HepG2 (cell line): Measurements from ENCODE around the gene ABCB10. TPM values are rescaled to one million over a fixed set of nuclear protein-coding genes. Genes with fewer than 3 reads are reported as not detected.

Experiments
- ATAC-seq: fragments of 200-7000 bp; cut with Tn5 transposase; 3 replicates; pipeline ENCODE4 v1.9.1; 2020; ENCODE audit warnings: mild to moderate bottlenecking, moderate library complexity
- BruUV-seq: library from RNA; stranded (reverse); fragments of 400-500 nt; replicated peaks from 2 replicates; lab custom pipeline; 2021; lab: Mats Ljungman, UMichigan
- CTCF ChIA-PET: fragments of 300-600 bp; formaldehyde crosslinking; extraction: SDS; loops from one replicate; lab custom pipeline; 2021; ENCODE audit warnings: low total read pairs, inconsistent platforms, low intra/inter-chr PET ratio; lab: Yijun Ruan, JAX
- POLR2A ChIA-PET: fragments of 350-600 bp; sonication (Branson Sonifier 250); formaldehyde crosslinking; loops from one replicate; lab custom pipeline; 2020; ENCODE audit warnings: antibody characterized with exemption, inconsistent platforms; lab: Yijun Ruan, JAX
- DNase-seq: peaks from one replicate; pipeline ENCODE4 v3.0.0-alpha.2; 2015; ENCODE audit warnings: low spot score
- FAIRE-seq: peaks from 3 replicates; lab custom pipeline; 2011; peaks lifted over from hg19 to GRCh38; lab: Jason Lieb, UNC
- H2AFZ ChIP-seq: one replicate; pipeline ENCODE4 v1.6.1; 2011; ENCODE audit warnings: low read length, inconsistent platforms
- H3K27ac ChIP-seq: fragments of 300-600 bp; 3 replicates; pipeline ENCODE4 v1.8.0; 2011; ENCODE audit warnings: mixed run types, mild to moderate bottlenecking, mixed read lengths, low read length, inconsistent platforms; ENCODE audit not compliant: insufficient read depth; ENCODE audit errors: extremely low read length
- H3K27me3 ChIP-seq, 2 experiments: fragments of 200-600 bp in 1 of 2; 2 replicates in 1 of 2; 3 replicates in 1 of 2; pipeline versions ENCODE4 v1.6.0 to v1.8.0; 2011; ENCODE audit warnings: low read length in 2 of 2, mild to moderate bottlenecking in 2 of 2, moderate library complexity in 2 of 2, inconsistent platforms in 1 of 2; ENCODE audit not compliant: insufficient read depth in 2 of 2, control insufficient read depth in 1 of 2
- H3K36me3 ChIP-seq, 2 experiments: fragments of 200-600 bp in 1 of 2; replicated peaks in 1 of 2; 2 replicates in 1 of 2; 3 replicates in 1 of 2; pipeline versions ENCODE4 v1.5.1 to v1.8.0; 2011; ENCODE audit warnings: low read length in 2 of 2, inconsistent platforms in 1 of 2; ENCODE audit not compliant: insufficient read depth in 2 of 2, control insufficient read depth in 1 of 2
- H3K4me1 ChIP-seq: 2 replicates; pipeline ENCODE4 v1.5.1; 2012; ENCODE audit warnings: low read length, inconsistent platforms; ENCODE audit not compliant: insufficient read depth
- H3K4me2 ChIP-seq: 2 replicates; pipeline ENCODE4 v1.6.0; 2011; ENCODE audit warnings: low read depth, low read length, inconsistent platforms
- H3K4me3 ChIP-seq, 3 experiments: fragments of 200-600 bp in 1 of 3; sonication (generic), shearing (Covaris generic) in 1 of 3; replicated peaks in 1 of 3; 2 replicates each; pipeline ENCODE4 v1.5.1; 2011 to 2016; ENCODE audit warnings: low read length in 3 of 3, inconsistent platforms in 2 of 3, low read depth in 2 of 3, mild to moderate bottlenecking in 2 of 3, control low read depth in 1 of 3, mixed read lengths in 1 of 3; ENCODE audit not compliant: insufficient read depth in 1 of 3
- H3K79me2 ChIP-seq: one replicate; pipeline ENCODE4 v1.6.1; 2011; ENCODE audit warnings: low read length, inconsistent platforms; ENCODE audit not compliant: insufficient read depth
- H3K9ac ChIP-seq: 2 replicates; pipeline ENCODE4 v1.6.0; 2011; ENCODE audit warnings: mild to moderate bottlenecking, low read depth, low read length, inconsistent platforms; ENCODE audit not compliant: insufficient read depth
- H3K9me3 ChIP-seq: 2 replicates; pipeline ENCODE4 v1.5.1; 2012; ENCODE audit warnings: mild to moderate bottlenecking, low read length
- H4K20me1 ChIP-seq: 2 replicates; pipeline ENCODE4 v1.6.0; 2011; ENCODE audit warnings: inconsistent platforms, mild to moderate bottlenecking, low read length, moderate library complexity; ENCODE audit not compliant: insufficient read depth
- ATF7-NPFF ChIP-seq: sonication (generic); formaldehyde crosslinking; IDR thresholded peaks from 2 replicates; pipeline ENCODE4 v1.8.1; 2023; ENCODE audit warnings: mild to moderate bottlenecking, low read depth, missing genetic modification reagents, moderate library complexity
- DMAP1 ChIP-seq: IDR thresholded peaks from 2 replicates; pipeline ENCODE4 v1.6.1; 2016
- MBD4 ChIP-seq: IDR thresholded peaks from 2 replicates; pipeline ENCODE4 v1.6.1; 2012; ENCODE audit warnings: low read length, inconsistent platforms, borderline replicate concordance
- SNAI1 ChIP-seq: sonication (generic); formaldehyde crosslinking; IDR thresholded peaks from 2 replicates; pipeline ENCODE4 v1.5.0; 2020; ENCODE audit warnings: mild to moderate bottlenecking, missing genetic modification reagents, borderline replicate concordance
- SP140L ChIP-seq: sonication (generic); formaldehyde crosslinking; IDR thresholded peaks from 2 replicates; pipeline ENCODE4 v1.4.0; 2020; ENCODE audit warnings: missing genetic modification reagents, borderline replicate concordance
- ZFP41 ChIP-seq: sonication (generic); formaldehyde crosslinking; IDR thresholded peaks from 2 replicates; pipeline ENCODE4 v1.4.0; 2020; ENCODE audit warnings: mild to moderate bottlenecking, missing genetic modification reagents, borderline replicate concordance
- ZSCAN12 ChIP-seq: sonication (generic); formaldehyde crosslinking; IDR thresholded peaks from 2 replicates; pipeline ENCODE4 v1.9.0; 2021; ENCODE audit warnings: mild to moderate bottlenecking, missing genetic modification reagents
- in situ Hi-C: cut with HindIII; loops from 2 replicates; pipeline ENCODE4 v1.10.0; 2017; ENCODE audit warnings: low pct_unique_long_range_greater_than_20kb; ENCODE audit not compliant: extremely low pct_ligation_motif_present
- intact Hi-C: fragments of 100-400 bp; cut with micrococcal nuclease; formaldehyde crosslinking; loops from one replicate; pipeline ENCODE4 v1.10.0; 2022; ENCODE audit not compliant: unreplicated experiment
- polyA plus RNA-seq, 8 experiments: library from polyadenylated mRNA; depleted of rRNA in 3 of 8; stranded (reverse) in 7 of 8; unstranded in 1 of 8; fragments of >200 nt; fragmentation: Illumina TruSeq in 4 of 8; extraction: Trizol in 4 of 8; gene quantifications; 2 replicates each; pipeline versions ENCODE4 v1.2.1 to v1.2.3, GENCODE V29; 2011 to 2016; ENCODE audit warnings: low read depth in 4 of 8, missing spikeins in 1 of 8, mixed read lengths in 1 of 8; ENCODE audit not compliant: insufficient read depth in 1 of 8
- total RNA-seq, 5 experiments: library from RNA; depleted of rRNA; stranded (reverse); fragments of >200 nt; fragmentation: Illumina TruSeq; extraction: Trizol; gene quantifications; 2 replicates each; pipeline ENCODE4 v1.2.3, GENCODE V29; 2016; ENCODE audit warnings: low read depth in 1 of 5
- TF ChIP-seq, protein P1 (sequence below): sonication (generic); formaldehyde crosslinking; IDR thresholded peaks from 2 replicates; pipeline ENCODE4 v1.5.0; 2020; ENCODE audit warnings: mild to moderate bottlenecking, missing genetic modification reagents
- TF ChIP-seq, protein P2 (sequence below): sonication (generic); formaldehyde crosslinking; IDR thresholded peaks from 2 replicates; pipeline ENCODE4 v1.4.0; 2020; ENCODE audit warnings: missing genetic modification reagents, borderline replicate concordance

ABCB10 gene
- total and polyA plus RNA-seq, 2 of the 13 experiments (the other 11 are each of a cell fraction or from before 2014, with no cell fraction given): 11.2 to 28.9 TPM

DNA sequence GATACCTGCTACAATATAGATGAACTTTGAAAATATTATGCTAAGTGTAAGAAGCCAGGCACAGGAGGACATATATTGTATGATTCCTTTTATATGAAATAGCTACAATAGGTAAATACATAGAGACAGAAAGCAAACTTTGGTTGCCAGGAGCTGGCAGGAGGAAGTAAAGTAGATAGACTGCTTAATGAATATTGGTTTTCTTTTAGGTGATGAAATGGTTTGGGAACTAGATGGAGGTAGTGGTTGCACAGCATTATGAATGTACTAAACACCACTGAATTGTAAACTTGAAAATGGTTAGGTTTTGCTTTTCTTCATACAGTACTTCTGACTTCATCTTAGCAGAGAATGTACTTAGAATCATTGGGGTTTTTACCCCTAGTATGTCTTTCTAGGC lies 21.5 kb downstream of the ABCB10 start:
- Histone ChIP-seq H3K79me2 (no peaks in the 10 kb centered on the region), H2AFZ (no peak overlapping the region), H3K4me3 (no peak overlapping the region), H3K9me3 (no peaks in the 10 kb centered on the region), H4K20me1 (no peaks in the 10 kb centered on the region), H3K36me3 (peaks cover 7 to 54% of the 10 kb centered on the region in 2 experiments), H3K4me2 (no peak overlapping the region), H3K27me3 (no peaks in the 10 kb centered on the region), H3K9ac (no peak overlapping the region), H3K4me1 (no peaks in the 10 kb centered on the region), H3K27ac (no peak overlapping the region)
- TF ChIP-seq MBD4 (no peak), SNAI1 (no peak), ZSCAN12 (CRISPR knock-in tag) (no peak), SP140L (CRISPR knock-in tag) (no peak), ATF7-NPFF (CRISPR knock-in tag) (no peak), DMAP1 (CRISPR knock-in tag) (no peak), ZFP41 (CRISPR knock-in tag) (no peak)
- TF ChIP-seq, protein P1, sequence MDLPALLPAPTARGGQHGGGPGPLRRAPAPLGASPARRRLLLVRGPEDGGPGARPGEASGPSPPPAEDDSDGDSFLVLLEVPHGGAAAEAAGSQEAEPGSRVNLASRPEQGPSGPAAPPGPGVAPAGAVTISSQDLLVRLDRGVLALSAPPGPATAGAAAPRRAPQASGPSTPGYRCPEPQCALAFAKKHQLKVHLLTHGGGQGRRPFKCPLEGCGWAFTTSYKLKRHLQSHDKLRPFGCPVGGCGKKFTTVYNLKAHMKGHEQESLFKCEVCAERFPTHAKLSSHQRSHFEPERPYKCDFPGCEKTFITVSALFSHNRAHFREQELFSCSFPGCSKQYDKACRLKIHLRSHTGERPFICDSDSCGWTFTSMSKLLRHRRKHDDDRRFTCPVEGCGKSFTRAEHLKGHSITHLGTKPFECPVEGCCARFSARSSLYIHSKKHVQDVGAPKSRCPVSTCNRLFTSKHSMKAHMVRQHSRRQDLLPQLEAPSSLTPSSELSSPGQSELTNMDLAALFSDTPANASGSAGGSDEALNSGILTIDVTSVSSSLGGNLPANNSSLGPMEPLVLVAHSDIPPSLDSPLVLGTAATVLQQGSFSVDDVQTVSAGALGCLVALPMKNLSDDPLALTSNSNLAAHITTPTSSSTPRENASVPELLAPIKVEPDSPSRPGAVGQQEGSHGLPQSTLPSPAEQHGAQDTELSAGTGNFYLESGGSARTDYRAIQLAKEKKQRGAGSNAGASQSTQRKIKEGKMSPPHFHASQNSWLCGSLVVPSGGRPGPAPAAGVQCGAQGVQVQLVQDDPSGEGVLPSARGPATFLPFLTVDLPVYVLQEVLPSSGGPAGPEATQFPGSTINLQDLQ (CRISPR knock-in tag): no peak
- TF ChIP-seq, protein P2, sequence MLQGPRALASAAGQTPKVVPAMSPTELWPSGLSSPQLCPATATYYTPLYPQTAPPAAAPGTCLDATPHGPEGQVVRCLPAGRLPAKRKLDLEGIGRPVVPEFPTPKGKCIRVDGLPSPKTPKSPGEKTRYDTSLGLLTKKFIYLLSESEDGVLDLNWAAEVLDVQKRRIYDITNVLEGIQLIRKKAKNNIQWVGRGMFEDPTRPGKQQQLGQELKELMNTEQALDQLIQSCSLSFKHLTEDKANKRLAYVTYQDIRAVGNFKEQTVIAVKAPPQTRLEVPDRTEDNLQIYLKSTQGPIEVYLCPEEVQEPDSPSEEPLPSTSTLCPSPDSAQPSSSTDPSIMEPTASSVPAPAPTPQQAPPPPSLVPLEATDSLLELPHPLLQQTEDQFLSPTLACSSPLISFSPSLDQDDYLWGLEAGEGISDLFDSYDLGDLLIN (CRISPR knock-in tag): no peak
- ChIA-PET POLR2A (no interaction called here), CTCF (no interaction called here)
- in situ Hi-C loops (no loop called here), intact Hi-C loops (no loop called here)
- ATAC-seq (no peak), FAIRE-seq (no peak), DNase-seq (no peak)
- BruUV-seq: no TSS peak
